H1 (cell line): ENCODE results near the gene PEX5L. TPM values are rescaled to one million over a fixed set of nuclear protein-coding genes. Genes with fewer than 3 reads are reported as not detected.

Experiments
- CTCF ChIA-PET: fragments of 300-600 bp; sonication (Branson Sonifier 250); formaldehyde crosslinking; loops from one replicate; lab custom pipeline; 2021; ENCODE audit not compliant: partially characterized antibody; lab: Charles Lee
- POLR2A ChIA-PET: fragments of 300-600 bp; sonication (Branson Sonifier 250); formaldehyde crosslinking; loops from one replicate; lab custom pipeline; 2021; ENCODE audit warnings: inconsistent platforms; ENCODE audit not compliant: partially characterized antibody; lab: Charles Lee
- DNase-seq, 2 experiments: peaks; one replicate each; pipeline versions ENCODE4 v3.0.0 to v3.0.0-alpha.2; 2010 to 2022; ENCODE audit warnings: low spot score in 2 of 2, low read depth in 1 of 2, mixed read lengths in 1 of 2
- FAIRE-seq: peaks from 2 replicates; lab custom pipeline; 2011; peaks lifted over from hg19 to GRCh38; lab: Jason Lieb, UNC
- H2AFZ ChIP-seq: 2 replicates; pipeline ENCODE4 v1.8.1; 2012; ENCODE audit warnings: low read length, inconsistent platforms
- H2AK5ac ChIP-seq: 2 replicates; pipeline ENCODE4 v1.6.1; 2013; ENCODE audit warnings: low read depth, low read length
- H2BK120ac ChIP-seq: replicated peaks from 2 replicates; pipeline ENCODE3; 2013; ENCODE audit warnings: low read depth, low read length, inconsistent platforms
- H2BK12ac ChIP-seq: 2 replicates; pipeline ENCODE4 v1.6.1; 2013; ENCODE audit warnings: low read depth, low read length
- H2BK15ac ChIP-seq: 2 replicates; pipeline ENCODE4 v1.6.1; 2013; ENCODE audit warnings: low read length
- H2BK20ac ChIP-seq: 2 replicates; pipeline ENCODE4 v1.6.1; 2013; ENCODE audit warnings: low read length
- H2BK5ac ChIP-seq: 2 replicates; pipeline ENCODE4 v1.6.1; 2013; ENCODE audit warnings: low read depth, low read length
- H3K14ac ChIP-seq: 2 replicates; pipeline ENCODE4 v1.6.1; 2013; ENCODE audit warnings: inconsistent platforms; ENCODE audit not compliant: insufficient read length
- H3K18ac ChIP-seq: 2 replicates; pipeline ENCODE4 v1.6.1; 2013; ENCODE audit warnings: low read length; ENCODE audit errors: extremely low read depth
- H3K23ac ChIP-seq: 2 replicates; pipeline ENCODE4 v1.6.1; 2013; ENCODE audit warnings: inconsistent platforms; ENCODE audit not compliant: insufficient read length
- H3K23me2 ChIP-seq: 2 replicates; pipeline ENCODE4 v1.6.1; 2013; ENCODE audit warnings: low read depth, low read length
- H3K27ac ChIP-seq: 2 replicates; pipeline ENCODE4 v1.6.1; 2011; ENCODE audit warnings: low read depth, low read length, inconsistent platforms
- H3K27me3 ChIP-seq, 4 experiments: replicated peaks in 1 of 4; 1 replicate in 1 of 4; 2 replicates in 3 of 4; pipeline versions ENCODE4 v1.6.1 to v1.8.1; 2011 to 2013; ENCODE audit warnings: low read length in 3 of 4, mild to moderate bottlenecking in 3 of 4, inconsistent platforms in 2 of 4, mixed read lengths in 2 of 4, moderate library complexity in 1 of 4; ENCODE audit not compliant: control insufficient read depth in 3 of 4, insufficient read depth in 3 of 4; ENCODE audit errors: extremely low read depth in 1 of 4
- H3K36me3 ChIP-seq, 4 experiments: 2 replicates each; pipeline versions ENCODE4 v1.6.1 to v1.8.1; 2011 to 2013; ENCODE audit warnings: mild to moderate bottlenecking in 4 of 4, low read length in 3 of 4, moderate library complexity in 2 of 4, control low read depth in 1 of 4, inconsistent platforms in 1 of 4; ENCODE audit not compliant: insufficient read depth in 4 of 4, control insufficient read depth in 2 of 4
- H3K4ac ChIP-seq: replicated peaks from 2 replicates; pipeline ENCODE3; 2013; ENCODE audit warnings: low read length, low read depth, mixed read lengths, inconsistent platforms; ENCODE audit not compliant: insufficient read length
- H3K4me1 ChIP-seq, 4 experiments: replicated peaks in 1 of 4; 1 replicate in 1 of 4; 2 replicates in 3 of 4; pipeline versions ENCODE4 v1.6.1 to v1.8.1; 2011 to 2013; ENCODE audit warnings: low read length in 3 of 4, inconsistent platforms in 2 of 4, mixed read lengths in 1 of 4; ENCODE audit not compliant: insufficient read depth in 4 of 4, control insufficient read depth in 3 of 4
- H3K4me2 ChIP-seq, 2 experiments: 2 replicates each; pipeline versions ENCODE4 v1.6.1 to v1.8.1; 2011 to 2013; ENCODE audit warnings: low read depth in 2 of 2, low read length in 2 of 2, control low read depth in 1 of 2, inconsistent platforms in 1 of 2, mild to moderate bottlenecking in 1 of 2; ENCODE audit not compliant: insufficient read depth in 1 of 2
- H3K4me3 ChIP-seq, 4 experiments: fragments of 200-600, 300-600 bp in 1 of 4; sonication (generic), shearing (Covaris generic), sonication (Bioruptor Twin) in 1 of 4; 2 replicates each; pipeline versions ENCODE4 v1.5.1 to v1.8.1; 2011 to 2016; ENCODE audit warnings: low read length in 4 of 4, low read depth in 3 of 4, control low read depth in 2 of 4, inconsistent platforms in 2 of 4, mild to moderate bottlenecking in 2 of 4, mixed read lengths in 1 of 4, moderate library complexity in 1 of 4; ENCODE audit not compliant: insufficient read depth in 2 of 4; ENCODE audit errors: extremely low read depth in 1 of 4
- H3K56ac ChIP-seq: replicated peaks from 2 replicates; pipeline ENCODE3; 2013; ENCODE audit warnings: low read depth, mild to moderate bottlenecking, mixed read lengths, low read length, inconsistent platforms; ENCODE audit not compliant: insufficient read length
- H3K79me1 ChIP-seq: 2 replicates; pipeline ENCODE4 v1.6.1; 2013; ENCODE audit warnings: low read depth, low read length, control low read depth
- H3K79me2 ChIP-seq, 2 experiments: 2 replicates each; pipeline versions ENCODE4 v1.6.1 to v1.8.1; 2012 to 2013; ENCODE audit warnings: low read length in 2 of 2, mild to moderate bottlenecking in 2 of 2, inconsistent platforms in 1 of 2; ENCODE audit not compliant: insufficient read depth in 2 of 2, control insufficient read depth in 1 of 2
- H3K9ac ChIP-seq, 4 experiments: replicated peaks in 1 of 4; 1 replicate in 1 of 4; 2 replicates in 3 of 4; pipeline versions ENCODE4 v1.6.1 to v1.8.1; 2011 to 2013; ENCODE audit warnings: low read depth in 3 of 4, low read length in 3 of 4, control low read depth in 2 of 4, mild to moderate bottlenecking in 2 of 4, moderate library complexity in 2 of 4, inconsistent platforms in 1 of 4; ENCODE audit errors: extremely low read depth in 1 of 4
- H3K9me3 ChIP-seq, 2 experiments: 2 replicates each; pipeline versions ENCODE4 v1.6.1 to v1.8.1; 2012 to 2013; ENCODE audit warnings: mild to moderate bottlenecking in 2 of 2, moderate library complexity in 2 of 2, control low read depth in 1 of 2, inconsistent platforms in 1 of 2, low read depth in 1 of 2, low read length in 1 of 2, mixed read lengths in 1 of 2; ENCODE audit not compliant: insufficient read depth in 2 of 2
- H4K20me1 ChIP-seq, 2 experiments: replicated peaks in 1 of 2; 2 replicates each; pipeline versions ENCODE3 to v1.8.1; 2011 to 2013; ENCODE audit warnings: inconsistent platforms in 2 of 2, low read length in 2 of 2, mild to moderate bottlenecking in 1 of 2; ENCODE audit not compliant: insufficient read depth in 2 of 2, control insufficient read depth in 1 of 2
- H4K5ac ChIP-seq: 2 replicates; pipeline ENCODE4 v1.6.1; 2013; ENCODE audit warnings: low read length, low read depth, mixed read lengths, inconsistent platforms; ENCODE audit not compliant: insufficient read length
- H4K8ac ChIP-seq: 2 replicates; pipeline ENCODE4 v1.8.0; 2013; ENCODE audit warnings: mild to moderate bottlenecking, moderate library complexity, low read length, inconsistent platforms; ENCODE audit not compliant: insufficient read depth; ENCODE audit errors: extremely low read depth
- H4K91ac ChIP-seq: replicated peaks from 2 replicates; pipeline ENCODE3; 2013; ENCODE audit warnings: low read length, mixed read lengths, inconsistent platforms; ENCODE audit not compliant: insufficient read length
- CTBP2 ChIP-seq: IDR thresholded peaks from 2 replicates; pipeline ENCODE4 v1.7.0; 2011; ENCODE audit warnings: borderline replicate concordance, mild to moderate bottlenecking, moderate library complexity, mixed read lengths, low read length; ENCODE audit not compliant: insufficient read depth, insufficient read length
- GABPA ChIP-seq: IDR thresholded peaks from 2 replicates; pipeline ENCODE4 v1.6.1; 2011; ENCODE audit warnings: mild to moderate bottlenecking, low read length, moderate library complexity, borderline replicate concordance; ENCODE audit not compliant: insufficient read depth
- PHF8 ChIP-seq: fragments of 200-600 bp; sonication (generic); conservative IDR thresholded peaks from 2 replicates; pipeline ENCODE4 v1.7.1; 2012; ENCODE audit warnings: low read depth, mild to moderate bottlenecking, inconsistent platforms, low read length, moderate library complexity
- SAP30 ChIP-seq: fragments of 300-600 bp; sonication (generic); IDR thresholded peaks from 2 replicates; pipeline ENCODE4 v1.7.1; 2012; ENCODE audit warnings: low read length, moderate library complexity, mild to moderate bottlenecking, inconsistent platforms; ENCODE audit not compliant: insufficient read depth, insufficient replicate concordance
- SRF ChIP-seq: IDR thresholded peaks from 2 replicates; pipeline ENCODE4 v1.6.1; 2011; ENCODE audit warnings: mild to moderate bottlenecking, low read depth, low read length, moderate library complexity
- SUZ12 ChIP-seq: fragments of 200-600 bp; sonication (generic); IDR thresholded peaks from 2 replicates; pipeline ENCODE4 v1.6.1; 2012; ENCODE audit warnings: mild to moderate bottlenecking, inconsistent platforms, low read length, moderate library complexity, mixed read lengths
- TAF7 ChIP-seq: optimal IDR thresholded peaks from 2 replicates; pipeline ENCODE3; 2011; ENCODE audit warnings: low read depth, mild to moderate bottlenecking, inconsistent platforms, low read length, moderate library complexity, borderline replicate concordance
- TCF12 ChIP-seq: IDR thresholded peaks from 2 replicates; pipeline ENCODE4 v1.6.1; 2011; ENCODE audit warnings: low read depth, mild to moderate bottlenecking, low read length
- WGBS, 2 experiments: shearing (Covaris generic) in 1 of 2; methylation state at CpG; one replicate each; pipeline versions ENCODE4 v1.1.6 to v1.1.7; 2013 to 2015; ENCODE audit warnings: low lambda C conversion rate in 2 of 2, mixed read lengths in 2 of 2, inconsistent platforms in 1 of 2, low coverage in 1 of 2, missing lambda C conversion rate in 1 of 2; ENCODE audit not compliant: insufficient replicate concordance in 2 of 2, insufficient coverage in 1 of 2, insufficient read length in 1 of 2; ENCODE audit errors: extremely low coverage in 1 of 2, missing lambda C conversion rate in 1 of 2; 5-methylcytosine and 5-hydroxymethylcytosine counted together
- polyA plus RNA-seq, 7 experiments: library from polyadenylated mRNA; depleted of rRNA in 3 of 7; stranded (reverse) in 5 of 7; unstranded in 2 of 7; fragments of >200 nt in 5 of 7; fragments of 200-250 nt in 2 of 7; gene quantifications; 1 replicate in 5 of 7; 2 replicates in 1 of 7; 4 replicates in 1 of 7; pipeline versions ENCODE4 v1.2.1 to v1.2.3, GENCODE V29; 2011 to 2013; ENCODE audit warnings: missing spikeins in 2 of 7, mixed read lengths in 2 of 7
- total RNA-seq: library from RNA; stranded (reverse); fragmentation: NEBNext Ultra II Directional; extraction: Animal tissue kit (Norgen Biotek cat#: 25700); gene quantifications from 2 replicates; pipeline ENCODE4 v1.2.1, GENCODE V29; 2021
- TF ChIP-seq, protein P1 (sequence below): IDR thresholded peaks from 2 replicates; pipeline ENCODE4 v1.6.1; 2011; ENCODE audit warnings: low read depth, mild to moderate bottlenecking, low read length; ENCODE audit not compliant: insufficient read depth
- TF ChIP-seq, protein P2 (sequence below): IDR thresholded peaks from 2 replicates; pipeline ENCODE4 v1.6.1; 2012; ENCODE audit warnings: inconsistent platforms
- TF ChIP-seq, protein P3 (sequence below): IDR thresholded peaks from 2 replicates; pipeline ENCODE4 v1.6.1; 2011; ENCODE audit warnings: low read length, improper control_type of control experiment

Gene PEX5L
- total and polyA plus RNA-seq, 2 of the 8 experiments (the other 6 are each of a cell fraction or from before 2014, with no cell fraction given), result 0.80 to 4.2 TPM

DNA sequence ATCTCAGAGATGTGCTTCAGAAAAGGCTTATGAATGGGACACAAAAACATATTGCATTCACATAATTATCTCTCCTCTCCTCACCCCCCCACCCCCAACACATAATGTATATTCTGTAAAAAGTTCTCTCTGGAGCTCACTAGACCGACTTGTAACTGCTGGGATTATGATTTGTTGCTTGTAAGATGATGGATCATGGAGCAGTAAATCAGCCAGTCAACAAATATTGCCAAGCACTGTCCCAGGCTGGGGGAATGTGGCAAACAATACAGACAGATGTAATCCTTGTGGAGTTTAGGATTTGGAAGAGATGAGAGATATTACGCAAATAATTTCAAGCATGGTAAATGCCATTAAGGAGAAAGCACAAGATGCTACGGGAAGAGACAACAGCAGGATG is 114.8 kb downstream of the PEX5L start:
- Histone ChIP-seq H4K8ac (no peak overlapping the region), H3K79me2 (no peaks in the 10 kb centered on the region), H2BK15ac (no peak overlapping the region), H3K79me1 (no peaks in the 10 kb centered on the region), H3K56ac (no peak overlapping the region), H2AFZ (no peak overlapping the region), H3K9ac (peak overlapping the region in 1 of 4 experiments; percentile 8; a peak in 1 of 7 replicates), H4K20me1 (no peaks in the 10 kb centered on the region), H3K14ac (no peak overlapping the region), H4K91ac (no peak overlapping the region), H2BK5ac (no peak overlapping the region), H3K4me2 (no peak overlapping the region), H2BK120ac (no peak overlapping the region), H3K23me2 (no peaks in the 10 kb centered on the region), H3K18ac (no peak overlapping the region), H3K4me3 (no peak overlapping the region), H2AK5ac (no peak overlapping the region), H3K4ac (no peak overlapping the region), H3K27ac (no peak overlapping the region), H3K4me1 (peaks cover 0 to 5% (median 2%) of the 10 kb centered on the region in 4 experiments; a peak in 2 of 7 replicates), H2BK12ac (no peak overlapping the region), H4K5ac (no peak overlapping the region), H3K36me3 (no peaks in the 10 kb centered on the region), H3K27me3 (no peaks in the 10 kb centered on the region), H3K9me3 (no peaks in the 10 kb centered on the region), H3K23ac (no peak overlapping the region), H2BK20ac (no peak overlapping the region)
- CTCF ChIA-PET, result interaction anchor here (0.7 to 1.6 kb wide), 2 partner anchors 49 to 75 kb away, joined by 3 to 6 read pairs; no protein-coding TSS in a partner anchor
- 95% methylated on average over 3 of the region's 3 CpGs; no CpG with 5 or more reads in 1 of the 2 experiments for WGBS, 2 experiments
- DNase-seq, result no peak
- no peak for FAIRE-seq
- POLR2A ChIA-PET, result interaction anchor here (1.4 kb wide), 1 partner anchor 16 kb away, joined by 3 read pairs; no protein-coding TSS in a partner anchor
- no peak for TF ChIP-seq PHF8
- TF ChIP-seq TAF7, result no peak
- TF ChIP-seq CTBP2, result no peak
- no peak for TF ChIP-seq GABPA
- no peak for TF ChIP-seq SAP30
- TF ChIP-seq TCF12, result no peak
- TF ChIP-seq, protein P1, sequence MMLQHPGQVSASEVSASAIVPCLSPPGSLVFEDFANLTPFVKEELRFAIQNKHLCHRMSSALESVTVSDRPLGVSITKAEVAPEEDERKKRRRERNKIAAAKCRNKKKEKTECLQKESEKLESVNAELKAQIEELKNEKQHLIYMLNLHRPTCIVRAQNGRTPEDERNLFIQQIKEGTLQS, result no peak
- TF ChIP-seq, protein P2, sequence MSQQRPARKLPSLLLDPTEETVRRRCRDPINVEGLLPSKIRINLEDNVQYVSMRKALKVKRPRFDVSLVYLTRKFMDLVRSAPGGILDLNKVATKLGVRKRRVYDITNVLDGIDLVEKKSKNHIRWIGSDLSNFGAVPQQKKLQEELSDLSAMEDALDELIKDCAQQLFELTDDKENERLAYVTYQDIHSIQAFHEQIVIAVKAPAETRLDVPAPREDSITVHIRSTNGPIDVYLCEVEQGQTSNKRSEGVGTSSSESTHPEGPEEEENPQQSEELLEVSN, result no peak
- TF ChIP-seq, protein P3, sequence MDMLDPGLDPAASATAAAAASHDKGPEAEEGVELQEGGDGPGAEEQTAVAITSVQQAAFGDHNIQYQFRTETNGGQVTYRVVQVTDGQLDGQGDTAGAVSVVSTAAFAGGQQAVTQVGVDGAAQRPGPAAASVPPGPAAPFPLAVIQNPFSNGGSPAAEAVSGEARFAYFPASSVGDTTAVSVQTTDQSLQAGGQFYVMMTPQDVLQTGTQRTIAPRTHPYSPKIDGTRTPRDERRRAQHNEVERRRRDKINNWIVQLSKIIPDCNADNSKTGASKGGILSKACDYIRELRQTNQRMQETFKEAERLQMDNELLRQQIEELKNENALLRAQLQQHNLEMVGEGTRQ, result no peak
- no peak for TF ChIP-seq SRF
- no peak for TF ChIP-seq SUZ12
